DND-41 (cell line): ENCODE measurements around the gene EFNB3.

Experiments
- ATAC-seq: fragments of 200-7000 bp; cut with Tn5 transposase; 3 replicates; pipeline ENCODE4 v1.9.1; 2021; ENCODE audit warnings: low read depth; ENCODE audit not compliant: insufficient read depth
- DNase-seq: peaks from one replicate; pipeline ENCODE4 v3.0.0-alpha.2; 2020
- H2AFZ ChIP-seq: 2 replicates; pipeline ENCODE4 v1.6.0; 2012; ENCODE audit warnings: low read depth, low read length
- H3K27ac ChIP-seq: 2 replicates; pipeline ENCODE4 v1.5.1; 2012; ENCODE audit warnings: low read length, inconsistent platforms
- H3K27me3 ChIP-seq: fragments of 200-600 bp; sonication (generic); 2 replicates; pipeline ENCODE4 v1.6.0; 2012; ENCODE audit warnings: low read length, mild to moderate bottlenecking, inconsistent platforms; ENCODE audit not compliant: insufficient read depth, poor library complexity
- H3K36me3 ChIP-seq: 2 replicates; pipeline ENCODE4 v1.5.1; 2012; ENCODE audit warnings: low read length, inconsistent platforms; ENCODE audit not compliant: insufficient read depth
- H3K4me1 ChIP-seq: 2 replicates; pipeline ENCODE4 v1.5.1; 2012; ENCODE audit warnings: mild to moderate bottlenecking, low read length; ENCODE audit not compliant: insufficient read depth
- H3K4me2 ChIP-seq: 2 replicates; pipeline ENCODE4 v1.6.0; 2012; ENCODE audit warnings: mild to moderate bottlenecking, moderate library complexity, low read length, inconsistent platforms; ENCODE audit not compliant: insufficient read depth
- H3K4me3 ChIP-seq, 2 experiments: fragments of 200-600 bp in 1 of 2; shearing (Covaris generic) in 1 of 2; 2 replicates each; pipeline ENCODE4 v1.5.1; 2012 to 2016; ENCODE audit warnings: inconsistent platforms in 2 of 2, low read length in 2 of 2, mild to moderate bottlenecking in 2 of 2, low read depth in 1 of 2, moderate library complexity in 1 of 2
- H3K79me2 ChIP-seq: 2 replicates; pipeline ENCODE4 v1.6.0; 2012; ENCODE audit warnings: low read length, inconsistent platforms; ENCODE audit not compliant: insufficient read depth
- H3K9ac ChIP-seq: 2 replicates; pipeline ENCODE4 v1.6.0; 2012; ENCODE audit warnings: low read depth, mild to moderate bottlenecking, inconsistent platforms, low read length, moderate library complexity
- H3K9me3 ChIP-seq: 2 replicates; pipeline ENCODE4 v1.5.1; 2012; ENCODE audit warnings: low read length, moderate library complexity, mild to moderate bottlenecking, inconsistent platforms; ENCODE audit not compliant: insufficient read depth, severe bottlenecking
- H4K20me1 ChIP-seq: 2 replicates; pipeline ENCODE4 v1.6.0; 2012; ENCODE audit warnings: low read length; ENCODE audit not compliant: insufficient read depth
- EZH2 ChIP-seq: IDR thresholded peaks from 3 replicates; pipeline ENCODE4 v1.6.1; 2012; ENCODE audit warnings: borderline replicate concordance, low read depth, mild to moderate bottlenecking, moderate library complexity, low read length, inconsistent platforms; ENCODE audit not compliant: severe bottlenecking
- TF ChIP-seq, protein P1 (sequence below): IDR thresholded peaks from 2 replicates; pipeline ENCODE4 v1.5.1; 2012; ENCODE audit warnings: borderline replicate concordance, low read length, moderate library complexity, mild to moderate bottlenecking; ENCODE audit not compliant: poor library complexity, severe bottlenecking; ENCODE audit errors: extremely low read depth

EFNB3 gene

DNA sequence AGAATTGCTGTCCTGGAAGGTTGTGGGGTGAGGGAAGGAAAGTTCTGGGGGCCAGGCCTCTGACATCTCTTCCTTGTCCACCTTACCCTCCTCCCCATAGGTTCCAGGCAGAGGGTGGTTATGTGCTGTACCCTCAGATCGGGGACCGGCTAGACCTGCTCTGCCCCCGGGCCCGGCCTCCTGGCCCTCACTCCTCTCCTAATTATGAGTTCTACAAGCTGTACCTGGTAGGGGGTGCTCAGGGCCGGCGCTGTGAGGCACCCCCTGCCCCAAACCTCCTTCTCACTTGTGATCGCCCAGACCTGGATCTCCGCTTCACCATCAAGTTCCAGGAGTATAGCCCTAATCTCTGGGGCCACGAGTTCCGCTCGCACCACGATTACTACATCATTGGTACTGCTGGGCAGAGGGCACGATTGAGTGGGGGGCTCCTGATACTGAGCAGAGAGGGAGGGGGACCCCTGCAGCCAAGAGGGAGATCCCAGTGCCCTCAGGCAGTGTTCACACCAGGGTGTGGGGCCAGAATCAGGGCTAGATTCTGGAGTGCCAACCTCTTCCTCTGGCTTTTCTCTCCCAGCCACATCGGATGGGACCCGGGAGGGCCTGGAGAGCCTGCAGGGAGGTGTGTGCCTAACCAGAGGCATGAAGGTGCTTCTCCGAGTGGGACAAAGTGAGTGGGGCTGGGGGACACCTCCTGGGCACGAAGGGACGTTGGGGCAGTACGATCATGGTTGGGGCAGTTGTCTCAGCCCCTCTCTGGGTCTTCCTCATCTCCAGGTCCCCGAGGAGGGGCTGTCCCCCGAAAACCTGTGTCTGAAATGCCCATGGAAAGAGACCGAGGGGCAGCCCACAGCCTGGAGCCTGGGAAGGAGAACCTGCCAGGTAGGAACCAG lies 3.1 kb downstream of the EFNB3 start:
- Histone ChIP-seq H3K9me3 (no peaks in the 10 kb centered on the region), H3K27ac (no peak overlapping the region), H3K4me3 (no peak overlapping the region), H3K79me2 (no peaks in the 10 kb centered on the region), H3K36me3 (peaks cover 3% of the 10 kb centered on the region), H2AFZ (no peak overlapping the region), H3K4me1 (no peaks in the 10 kb centered on the region), H3K9ac (no peak overlapping the region), H4K20me1 (peaks cover 15% of the 10 kb centered on the region; the same call in 1 of the 2 replicates), H3K4me2 (no peak overlapping the region), H3K27me3 (peaks cover 6% of the 10 kb centered on the region)
- DNase-seq: no peak
- TF ChIP-seq, protein P1, sequence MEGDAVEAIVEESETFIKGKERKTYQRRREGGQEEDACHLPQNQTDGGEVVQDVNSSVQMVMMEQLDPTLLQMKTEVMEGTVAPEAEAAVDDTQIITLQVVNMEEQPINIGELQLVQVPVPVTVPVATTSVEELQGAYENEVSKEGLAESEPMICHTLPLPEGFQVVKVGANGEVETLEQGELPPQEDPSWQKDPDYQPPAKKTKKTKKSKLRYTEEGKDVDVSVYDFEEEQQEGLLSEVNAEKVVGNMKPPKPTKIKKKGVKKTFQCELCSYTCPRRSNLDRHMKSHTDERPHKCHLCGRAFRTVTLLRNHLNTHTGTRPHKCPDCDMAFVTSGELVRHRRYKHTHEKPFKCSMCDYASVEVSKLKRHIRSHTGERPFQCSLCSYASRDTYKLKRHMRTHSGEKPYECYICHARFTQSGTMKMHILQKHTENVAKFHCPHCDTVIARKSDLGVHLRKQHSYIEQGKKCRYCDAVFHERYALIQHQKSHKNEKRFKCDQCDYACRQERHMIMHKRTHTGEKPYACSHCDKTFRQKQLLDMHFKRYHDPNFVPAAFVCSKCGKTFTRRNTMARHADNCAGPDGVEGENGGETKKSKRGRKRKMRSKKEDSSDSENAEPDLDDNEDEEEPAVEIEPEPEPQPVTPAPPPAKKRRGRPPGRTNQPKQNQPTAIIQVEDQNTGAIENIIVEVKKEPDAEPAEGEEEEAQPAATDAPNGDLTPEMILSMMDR: no peak
- no peak for TF ChIP-seq EZH2
- ATAC-seq: no peak

DNA sequence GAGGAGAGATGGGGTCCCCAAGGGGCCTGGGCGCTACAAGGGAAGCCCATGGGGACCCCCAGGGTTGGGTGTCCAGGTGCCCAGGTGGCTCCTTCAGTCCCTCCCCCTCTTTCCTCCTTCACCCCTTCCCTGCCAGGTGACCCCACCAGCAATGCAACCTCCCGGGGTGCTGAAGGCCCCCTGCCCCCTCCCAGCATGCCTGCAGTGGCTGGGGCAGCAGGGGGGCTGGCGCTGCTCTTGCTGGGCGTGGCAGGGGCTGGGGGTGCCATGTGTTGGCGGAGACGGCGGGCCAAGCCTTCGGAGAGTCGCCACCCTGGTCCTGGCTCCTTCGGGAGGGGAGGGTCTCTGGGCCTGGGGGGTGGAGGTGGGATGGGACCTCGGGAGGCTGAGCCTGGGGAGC lies 4.0 kb downstream of the EFNB3 start:
- Histone ChIP-seq H3K4me1 (peaks cover 7% of the 10 kb centered on the region), H3K27ac (no peak overlapping the region), H3K36me3 (no peaks in the 10 kb centered on the region), H2AFZ (no peak overlapping the region), H3K9ac (no peak overlapping the region), H3K4me2 (no peak overlapping the region), H3K4me3 (no peak overlapping the region), H3K27me3 (peaks cover 14% of the 10 kb centered on the region), H3K79me2 (no peaks in the 10 kb centered on the region), H4K20me1 (peaks cover 6% of the 10 kb centered on the region), H3K9me3 (no peaks in the 10 kb centered on the region)
- no peak for TF ChIP-seq EZH2
- TF ChIP-seq, protein P1: no peak
- DNase-seq (no peak), ATAC-seq (no peak)

DNA sequence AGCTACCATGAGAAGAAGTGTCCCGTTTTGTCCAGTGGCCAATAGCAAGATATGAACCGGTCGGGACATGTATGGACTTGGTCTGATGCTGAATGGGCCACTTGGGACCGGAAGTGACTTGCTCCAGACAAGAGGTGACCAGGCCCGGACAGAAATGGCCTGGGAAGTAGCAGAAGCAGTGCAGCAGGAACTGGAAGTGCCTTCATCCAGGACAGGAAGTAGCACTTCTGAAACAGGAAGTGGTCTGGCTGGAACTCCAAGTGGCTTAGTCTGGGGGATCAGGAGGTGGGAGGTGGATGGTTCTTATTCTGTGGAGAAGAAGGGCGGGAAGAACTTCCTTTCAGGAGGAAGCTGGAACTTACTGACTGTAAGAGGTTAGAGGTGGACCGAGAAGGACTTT lies 5.3 kb downstream of the EFNB3 start:
- DNase-seq (no peak), ATAC-seq (no peak)
- Histone ChIP-seq H3K4me1 (peaks cover 15% of the 10 kb centered on the region), H3K27me3 (peaks cover 19% of the 10 kb centered on the region), H2AFZ (no peak overlapping the region), H3K9ac (no peak overlapping the region), H3K79me2 (no peaks in the 10 kb centered on the region), H3K4me3 (no peak overlapping the region), H3K9me3 (no peaks in the 10 kb centered on the region), H4K20me1 (peaks cover 8% of the 10 kb centered on the region), H3K36me3 (no peaks in the 10 kb centered on the region), H3K27ac (no peak overlapping the region), H3K4me2 (no peak overlapping the region)
- TF ChIP-seq, protein P1: no peak
- no peak for TF ChIP-seq EZH2
